SK-N-SH treated with all-trans-retinoic acid at 6 μM for 48 hours (cell line): ENCODE measurements around the gene ATG4C.
"Not testable (repeated sequence)": the region's sequence is repeated elsewhere in the genome, so short reads cannot be mapped to it uniquely, and the experiment has no call there.

Experiments used
- ATAC-seq: fragments of 200-7000 bp; cut with Tn5 transposase; 3 replicates; pipeline ENCODE4 v1.9.1; 2020; ENCODE audit warnings: mild to moderate bottlenecking, moderate library complexity
- ARNTL ChIP-seq: fragments of 450-650 bp; formaldehyde crosslinking; IDR thresholded peaks from 2 replicates; pipeline ENCODE4 v1.5.0; 2020; ENCODE audit warnings: low read depth, mild to moderate bottlenecking, moderate library complexity, borderline replicate concordance
- BACH2 ChIP-seq: fragments of 250-450 bp; sonication (Bioruptor Pico); IDR thresholded peaks from 2 replicates; pipeline ENCODE4 v1.9.0; 2021; ENCODE audit warnings: mild to moderate bottlenecking, borderline replicate concordance
- ISL1 ChIP-seq: fragments of 250-450 bp; sonication (Bioruptor Pico); IDR thresholded peaks from 2 replicates; pipeline ENCODE4 v2.1.2; 2022; ENCODE audit warnings: mild to moderate bottlenecking, moderate library complexity
- OSR1 ChIP-seq: fragments of 250-450 bp; sonication (Bioruptor Pico); IDR thresholded peaks from 2 replicates; pipeline ENCODE4 v1.8.0; 2022; ENCODE audit warnings: moderate library complexity, mild to moderate bottlenecking, inconsistent platforms
- POU6F1 ChIP-seq: fragments of 250-450 bp; sonication (Bioruptor Pico); IDR thresholded peaks from 2 replicates; pipeline ENCODE4 v1.8.0; 2021; ENCODE audit warnings: low read depth, mild to moderate bottlenecking, moderate library complexity, borderline replicate concordance
- PPARA ChIP-seq: fragments of 250-450 bp; sonication (Bioruptor Pico); IDR thresholded peaks from 2 replicates; pipeline ENCODE4 v1.5.0; 2020; ENCODE audit warnings: mild to moderate bottlenecking, borderline replicate concordance
- RARB ChIP-seq: fragments of 250-450 bp; sonication (Bioruptor Pico); IDR thresholded peaks from 2 replicates; pipeline ENCODE4 v1.8.0; 2021; ENCODE audit warnings: mild to moderate bottlenecking, moderate library complexity
- SNAI2 ChIP-seq: fragments of 250-450 bp; sonication (Bioruptor Pico); IDR thresholded peaks from 2 replicates; pipeline ENCODE4 v1.5.0; 2020; ENCODE audit warnings: mild to moderate bottlenecking, moderate library complexity
- TCF4 ChIP-seq: fragments of 250-450 bp; sonication (Bioruptor Pico); IDR thresholded peaks from 2 replicates; pipeline ENCODE4 v1.8.0; 2021; ENCODE audit warnings: mild to moderate bottlenecking, moderate library complexity, borderline replicate concordance
- TOX ChIP-seq: fragments of 250-450 bp; sonication (Bioruptor Pico); IDR thresholded peaks from 2 replicates; pipeline ENCODE4 v1.8.0; 2021; ENCODE audit warnings: mild to moderate bottlenecking, moderate library complexity, borderline replicate concordance
- ZFP3 ChIP-seq: fragments of 250-450 bp; sonication (Bioruptor Pico); IDR thresholded peaks from 2 replicates; pipeline ENCODE4 v1.5.0; 2020; ENCODE audit warnings: mild to moderate bottlenecking, moderate library complexity
- ZFP30 ChIP-seq: fragments of 450-650 bp; formaldehyde crosslinking; IDR thresholded peaks from 2 replicates; pipeline ENCODE4 v1.5.0; 2022; ENCODE audit warnings: mild to moderate bottlenecking, moderate library complexity
- ZNF565 ChIP-seq: fragments of 450-650 bp; formaldehyde crosslinking; conservative IDR thresholded peaks from 2 replicates; pipeline ENCODE4 v1.5.0; 2020; ENCODE audit warnings: low read depth, mild to moderate bottlenecking, moderate library complexity
- ZNF70 ChIP-seq: fragments of 450-650 bp; formaldehyde crosslinking; IDR thresholded peaks from 2 replicates; pipeline ENCODE4 v1.5.0; 2020; ENCODE audit warnings: mild to moderate bottlenecking, moderate library complexity
- ZNF8 ChIP-seq: fragments of 450-650 bp; formaldehyde crosslinking; IDR thresholded peaks from 2 replicates; pipeline ENCODE4 v1.5.0; 2020; ENCODE audit warnings: mild to moderate bottlenecking, moderate library complexity
- TF ChIP-seq, protein P1 (sequence below): fragments of 250-450 bp; sonication (Bioruptor Pico); IDR thresholded peaks from 2 replicates; pipeline ENCODE4 v1.8.0; 2020; ENCODE audit warnings: mild to moderate bottlenecking, moderate library complexity, borderline replicate concordance

Gene ATG4C

GRCh38 chr1:62774006-62774405 is 9.9 kb upstream of the ATG4C start:
- TF ChIP-seq, protein P1, sequence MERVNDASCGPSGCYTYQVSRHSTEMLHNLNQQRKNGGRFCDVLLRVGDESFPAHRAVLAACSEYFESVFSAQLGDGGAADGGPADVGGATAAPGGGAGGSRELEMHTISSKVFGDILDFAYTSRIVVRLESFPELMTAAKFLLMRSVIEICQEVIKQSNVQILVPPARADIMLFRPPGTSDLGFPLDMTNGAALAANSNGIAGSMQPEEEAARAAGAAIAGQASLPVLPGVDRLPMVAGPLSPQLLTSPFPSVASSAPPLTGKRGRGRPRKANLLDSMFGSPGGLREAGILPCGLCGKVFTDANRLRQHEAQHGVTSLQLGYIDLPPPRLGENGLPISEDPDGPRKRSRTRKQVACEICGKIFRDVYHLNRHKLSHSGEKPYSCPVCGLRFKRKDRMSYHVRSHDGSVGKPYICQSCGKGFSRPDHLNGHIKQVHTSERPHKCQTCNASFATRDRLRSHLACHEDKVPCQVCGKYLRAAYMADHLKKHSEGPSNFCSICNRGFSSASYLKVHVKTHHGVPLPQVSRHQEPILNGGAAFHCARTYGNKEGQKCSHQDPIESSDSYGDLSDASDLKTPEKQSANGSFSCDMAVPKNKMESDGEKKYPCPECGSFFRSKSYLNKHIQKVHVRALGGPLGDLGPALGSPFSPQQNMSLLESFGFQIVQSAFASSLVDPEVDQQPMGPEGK (CRISPR knock-in tag) = no peak
- TF ChIP-seq POU6F1 (CRISPR knock-in tag) (no peak), TCF4 (CRISPR knock-in tag) (no peak), ZNF565 (no peak), SNAI2 (CRISPR knock-in tag) (no peak), ZNF8 (no peak), ZNF70 (no peak), ZFP3 (CRISPR knock-in tag) (no peak)
- no peak for ATAC-seq

- ATAC-seq = no peak
- TF ChIP-seq OSR1 (CRISPR knock-in tag) (no peak), BACH2 (no peak), SNAI2 (CRISPR knock-in tag) (no peak), ZNF70 (no peak), ZFP30 (CRISPR knock-in tag) (no peak), PPARA (CRISPR knock-in tag) (no peak)
Measured at GRCh38 chr1:62774971-62775595, 8.8 kb upstream of the ATG4C start.

DNA sequence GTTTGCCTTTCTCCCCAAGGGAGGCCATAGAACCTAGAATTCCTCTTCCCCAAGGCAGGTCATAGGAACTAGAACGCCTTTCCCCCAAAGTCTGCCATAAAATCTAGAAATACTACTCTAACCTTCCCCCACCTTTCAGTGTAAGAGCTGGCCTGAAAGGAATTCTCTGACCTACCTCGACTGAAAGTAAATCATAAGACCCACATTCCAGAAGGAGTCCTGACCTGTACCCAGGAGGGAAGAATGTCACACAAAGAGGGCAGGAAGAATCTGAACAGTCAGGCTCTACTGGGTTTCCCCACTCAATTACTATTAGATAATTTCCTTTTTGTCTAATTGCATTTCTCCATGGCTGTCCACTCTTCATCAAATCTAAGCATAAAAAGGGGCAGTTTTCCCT is 5.7 kb upstream of the ATG4C start:
- no peak for ATAC-seq

GRCh38 chr1:62781841-62782543 is 1.9 kb upstream of the ATG4C start:
- no peak for TF ChIP-seq PPARA (CRISPR knock-in tag)
- TF ChIP-seq POU6F1 (CRISPR knock-in tag) = no peak
- no peak for TF ChIP-seq ZFP3 (CRISPR knock-in tag)
- no peak for TF ChIP-seq ZNF8
- TF ChIP-seq TOX (CRISPR knock-in tag) = no peak
- 0 out of 2 replicates have a peak, but pooled peaks have one; percentile 12 for TF ChIP-seq ISL1
- no peak for ATAC-seq

More for the DNA sequence above, 5.7 kb upstream of the ATG4C start:
- TF ChIP-seq ZFP3 (CRISPR knock-in tag) (no peak), TOX (CRISPR knock-in tag) (no peak), ZNF8 (no peak)

DNA sequence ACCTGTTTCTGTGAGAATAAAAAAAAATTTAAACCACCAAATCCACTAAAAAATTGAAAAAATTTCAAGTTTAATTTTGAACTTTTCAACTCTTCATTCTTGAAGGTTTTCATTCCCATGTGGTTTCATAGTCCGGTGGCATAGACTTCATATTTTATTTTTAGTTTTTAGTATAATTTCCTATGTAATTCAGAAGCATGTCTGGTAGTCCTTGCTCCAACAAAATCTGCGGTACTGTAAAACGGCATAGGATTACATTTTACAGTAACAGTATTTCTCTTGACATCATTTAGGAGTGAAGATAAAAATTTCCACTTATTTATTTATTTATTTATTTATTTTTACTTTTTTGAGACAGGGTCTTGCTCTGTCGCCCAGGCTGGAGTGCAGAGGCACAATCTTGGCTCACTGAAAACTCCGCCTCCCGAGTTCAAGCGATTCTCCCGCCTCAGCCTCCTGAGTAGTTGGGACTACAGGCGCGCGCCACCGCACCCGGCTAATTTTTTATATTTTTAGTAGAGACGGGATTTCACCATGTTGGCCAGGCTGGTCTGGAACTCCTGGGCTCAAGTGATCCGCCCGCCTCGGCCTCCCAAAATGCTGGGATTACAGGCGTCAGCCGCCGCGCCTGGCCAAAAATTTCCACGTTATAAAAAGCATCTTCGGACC is 1.3 kb upstream of the ATG4C start:
- ATAC-seq = not testable (repeated sequence)

DNA sequence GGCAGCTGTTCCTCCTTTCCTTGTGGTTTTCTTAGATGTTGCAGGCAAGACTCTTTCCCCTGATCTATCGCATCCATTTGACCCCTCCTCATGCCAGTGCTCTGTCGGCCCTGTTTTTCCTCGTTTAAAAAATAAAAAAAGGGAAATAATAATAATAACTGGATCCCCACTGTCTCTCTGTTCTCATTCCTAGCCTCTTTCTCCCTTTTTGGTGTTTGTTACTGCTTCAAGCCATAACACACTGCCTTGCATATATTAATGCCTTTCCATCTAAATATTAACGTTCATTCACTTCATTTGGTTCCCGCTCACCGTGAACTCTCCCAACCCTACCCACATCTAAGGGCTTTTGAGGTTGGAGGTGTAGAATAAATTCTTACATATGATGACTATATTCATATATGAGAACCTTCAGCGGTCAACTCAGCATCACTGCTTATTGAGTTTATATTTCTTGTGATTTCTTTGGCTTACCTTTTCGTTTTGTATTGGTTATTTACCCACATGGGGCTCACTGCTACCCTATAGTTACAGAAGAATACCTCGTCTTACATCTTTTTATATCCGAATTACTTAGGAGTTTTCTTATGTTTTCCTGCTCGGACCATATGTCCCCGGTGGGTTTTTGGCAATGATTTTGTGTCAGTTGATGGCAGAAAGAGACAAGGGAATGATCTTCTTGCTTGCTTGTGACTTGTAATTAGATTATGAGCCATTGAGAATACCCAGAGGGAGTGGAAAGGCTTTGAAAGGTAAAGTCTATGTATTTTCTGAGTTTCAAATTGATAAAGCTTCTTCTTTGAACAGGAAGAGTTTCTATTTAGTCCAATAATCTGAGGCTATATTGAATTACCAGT is 805 bp downstream of the ATG4C start:
- ATAC-seq = peak; percentile 71
- TF ChIP-seq ZFP3 (CRISPR knock-in tag) = no peak
- TF ChIP-seq TCF4 (CRISPR knock-in tag) = no peak
- no peak for TF ChIP-seq TOX (CRISPR knock-in tag)
- TF ChIP-seq RARB (CRISPR knock-in tag) = no peak
- no peak for TF ChIP-seq SNAI2 (CRISPR knock-in tag)
- TF ChIP-seq ARNTL (CRISPR knock-in tag) = no peak
- TF ChIP-seq OSR1 (CRISPR knock-in tag) = no peak
- no peak for TF ChIP-seq PPARA (CRISPR knock-in tag)
- TF ChIP-seq, protein P1 (CRISPR knock-in tag) = no peak
- no peak for TF ChIP-seq ZNF70
